ENCODE measurements around the gene EPC1.

Gene EPC1

GRCh38 chr10:32246685-32247084 is 100.3 kb downstream of the EPC1 start:
- H3K27me3 ChIP-seq (replicated peaks), result no peaks in the 10 kb centered on the region
- in situ Hi-C loops (cut with HindIII; ENCODE audit: low pct_ligation_motif_present, low sequenced_read_pairs), result no loop called here
- no peaks in the 10 kb centered on the region for H3K36me3 ChIP-seq (replicated peaks)
- no peak overlapping the region for H3K27ac ChIP-seq
- DNase-seq, result no peak
- H3K4me3 ChIP-seq (ENCODE audit: low read depth, low read length), result no peak overlapping the region
- TF ChIP-seq, protein P1, sequence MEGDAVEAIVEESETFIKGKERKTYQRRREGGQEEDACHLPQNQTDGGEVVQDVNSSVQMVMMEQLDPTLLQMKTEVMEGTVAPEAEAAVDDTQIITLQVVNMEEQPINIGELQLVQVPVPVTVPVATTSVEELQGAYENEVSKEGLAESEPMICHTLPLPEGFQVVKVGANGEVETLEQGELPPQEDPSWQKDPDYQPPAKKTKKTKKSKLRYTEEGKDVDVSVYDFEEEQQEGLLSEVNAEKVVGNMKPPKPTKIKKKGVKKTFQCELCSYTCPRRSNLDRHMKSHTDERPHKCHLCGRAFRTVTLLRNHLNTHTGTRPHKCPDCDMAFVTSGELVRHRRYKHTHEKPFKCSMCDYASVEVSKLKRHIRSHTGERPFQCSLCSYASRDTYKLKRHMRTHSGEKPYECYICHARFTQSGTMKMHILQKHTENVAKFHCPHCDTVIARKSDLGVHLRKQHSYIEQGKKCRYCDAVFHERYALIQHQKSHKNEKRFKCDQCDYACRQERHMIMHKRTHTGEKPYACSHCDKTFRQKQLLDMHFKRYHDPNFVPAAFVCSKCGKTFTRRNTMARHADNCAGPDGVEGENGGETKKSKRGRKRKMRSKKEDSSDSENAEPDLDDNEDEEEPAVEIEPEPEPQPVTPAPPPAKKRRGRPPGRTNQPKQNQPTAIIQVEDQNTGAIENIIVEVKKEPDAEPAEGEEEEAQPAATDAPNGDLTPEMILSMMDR (IDR thresholded peaks at IDR 0.05; ENCODE audit: low read depth, low read length, missing control alignments), result no peak

DNA sequence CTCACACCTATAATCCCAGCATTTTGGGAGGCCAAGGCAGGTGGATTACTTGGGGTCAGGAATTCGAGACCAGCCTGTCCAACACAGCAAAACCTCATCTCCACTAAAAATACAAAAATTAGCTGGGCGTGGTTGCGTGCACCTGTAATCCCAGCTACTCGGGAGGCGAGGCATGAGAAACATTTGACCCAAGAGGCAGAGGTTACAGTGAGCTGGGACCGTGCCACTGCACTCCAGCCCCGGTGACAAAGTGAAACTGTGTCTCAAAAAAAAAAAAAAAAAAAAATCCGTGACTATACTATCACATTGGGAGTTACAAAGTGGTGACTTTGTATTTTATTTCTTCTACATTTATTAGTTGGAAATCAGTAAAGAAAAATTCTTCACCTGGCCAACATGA is 101.2 kb downstream of the EPC1 start:
- H3K36me3 ChIP-seq (replicated peaks), result no peaks in the 10 kb centered on the region
- TF ChIP-seq, protein P1 (IDR thresholded peaks at IDR 0.05; ENCODE audit: low read depth, low read length, missing control alignments), result no peak
- in situ Hi-C loops (cut with HindIII; ENCODE audit: low pct_ligation_motif_present, low sequenced_read_pairs), result no loop called here

DNA sequence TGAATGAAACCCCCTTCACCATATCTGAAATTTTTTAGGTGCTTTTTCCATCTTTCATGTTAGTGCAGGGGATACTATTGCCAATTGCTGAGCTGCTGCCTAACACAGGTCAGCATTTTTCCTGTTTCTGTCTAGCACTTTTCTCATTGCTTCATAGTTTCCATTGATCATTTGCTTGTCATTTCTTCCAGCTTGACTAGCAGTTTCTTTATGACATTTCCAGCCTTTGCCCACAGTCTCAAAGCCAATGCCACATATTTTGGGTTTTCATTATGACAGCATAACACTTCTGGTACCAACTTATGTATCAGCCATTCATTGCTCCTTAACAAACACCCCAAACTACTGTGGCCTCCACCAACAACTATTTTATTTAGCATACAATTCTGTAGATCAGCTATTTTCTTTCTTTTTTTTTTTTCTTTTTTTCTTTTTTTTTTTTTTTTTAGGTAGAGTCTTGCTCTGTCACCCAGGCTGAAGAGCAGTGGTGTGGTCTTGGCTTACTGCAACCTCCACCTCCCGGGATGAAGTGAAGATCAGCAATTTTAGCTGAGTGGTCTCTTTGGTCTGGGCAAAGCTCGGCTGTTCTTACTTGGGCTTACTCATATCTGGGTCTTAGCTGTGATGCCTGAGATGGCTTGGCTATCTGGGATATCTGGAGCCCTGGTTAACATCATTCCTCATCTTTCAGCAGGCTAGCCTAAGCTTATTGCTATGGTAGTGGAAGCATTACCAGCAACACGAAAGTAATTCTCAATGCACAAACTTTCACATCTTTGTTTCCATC is 102.3 kb downstream of the EPC1 start:
- Histone ChIP-seq H3K27me3 (replicated peaks) (no peaks in the 10 kb centered on the region), H3K36me3 (replicated peaks) (no peaks in the 10 kb centered on the region), H3K27ac (no peak overlapping the region), H3K4me3 (ENCODE audit: low read depth, low read length) (no peak overlapping the region)
- DNase-seq, result no peak
- in situ Hi-C loops (cut with HindIII; ENCODE audit: low pct_ligation_motif_present, low sequenced_read_pairs), result no loop called here
- TF ChIP-seq, protein P1 (IDR thresholded peaks at IDR 0.05; ENCODE audit: low read depth, low read length, missing control alignments), result no peak

More for the DNA sequence above, 101.2 kb downstream of the EPC1 start:
- DNase-seq, result no peak
- Histone ChIP-seq H3K27ac (no peak overlapping the region), H3K27me3 (replicated peaks) (no peaks in the 10 kb centered on the region), H3K4me3 (ENCODE audit: low read depth, low read length) (no peak overlapping the region)

GRCh38 chr10:32244011-32244410 is 102.9 kb downstream of the EPC1 start:
- H3K27ac ChIP-seq, result no peak overlapping the region
- no peaks in the 10 kb centered on the region for H3K27me3 ChIP-seq (replicated peaks)
- in situ Hi-C loops (cut with HindIII; ENCODE audit: low pct_ligation_motif_present, low sequenced_read_pairs), result no loop called here
- H3K36me3 ChIP-seq (replicated peaks), result no peaks in the 10 kb centered on the region
- H3K4me3 ChIP-seq (ENCODE audit: low read depth, low read length), result no peak overlapping the region
- TF ChIP-seq, protein P1 (IDR thresholded peaks at IDR 0.05; ENCODE audit: low read depth, low read length, missing control alignments), result no peak
- DNase-seq, result no peak

- no peak for DNase-seq
- in situ Hi-C loops (cut with HindIII; ENCODE audit: low pct_ligation_motif_present, low sequenced_read_pairs), result no loop called here
- H3K36me3 ChIP-seq (replicated peaks), result no peaks in the 10 kb centered on the region
- H3K27ac ChIP-seq, result no peak overlapping the region
- TF ChIP-seq, protein P1 (IDR thresholded peaks at IDR 0.05; ENCODE audit: low read depth, low read length, missing control alignments), result no peak
- H3K27me3 ChIP-seq (replicated peaks), result no peaks in the 10 kb centered on the region
- H3K4me3 ChIP-seq (ENCODE audit: low read depth, low read length), result no peak overlapping the region
Observed at GRCh38 chr10:32241946-32242345, 105.0 kb downstream of the EPC1 start.

DNA sequence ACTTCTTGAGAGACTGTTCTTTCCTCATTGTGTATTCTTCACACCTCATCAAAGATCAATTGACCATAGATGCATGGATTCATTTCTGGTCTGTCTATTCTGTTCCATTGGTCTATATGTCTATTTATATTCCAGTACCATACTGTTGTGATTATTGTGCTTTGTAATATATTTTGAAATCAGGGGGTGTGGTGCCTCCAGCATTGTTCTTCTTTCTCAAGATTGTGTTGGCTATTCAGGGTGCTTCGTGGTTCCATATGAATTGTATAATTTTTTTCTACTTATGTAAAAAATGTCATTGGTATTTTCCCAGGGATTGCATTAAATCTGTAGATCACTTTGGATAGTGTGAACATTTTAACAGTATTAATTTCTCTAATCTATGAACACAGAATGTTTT is 106.5 kb downstream of the EPC1 start:
- Histone ChIP-seq H3K4me3 (ENCODE audit: low read depth, low read length) (no peak overlapping the region), H3K27ac (no peak overlapping the region), H3K36me3 (replicated peaks) (no peaks in the 10 kb centered on the region), H3K27me3 (replicated peaks) (no peaks in the 10 kb centered on the region)
- TF ChIP-seq, protein P1 (IDR thresholded peaks at IDR 0.05; ENCODE audit: low read depth, low read length, missing control alignments), result no peak
- no peak for DNase-seq
- in situ Hi-C loops (cut with HindIII; ENCODE audit: low pct_ligation_motif_present, low sequenced_read_pairs), result no loop called here

All from brain microvascular endothelial cell (primary cell).